ENCODE results near the gene PALB2.
A peak's percentile ranks its signal among the peaks of the same experiment; 100 is the strongest.

The PALB2 gene

GRCh38 chr16:23640931-23641765 lies at the start of gene PALB2, which contains the start of gene DCTN5:
TSS of gene PALB2 (minus strand) at chr16:23641310. CDS start at chr16:23641157, 153 bp downstream.
TSS of gene DCTN5 (plus strand) at chr16:23641466. CDS start at chr16:23641543, 77 bp downstream.
- peak; percentile 97 for DNase-seq

GRCh38 chr16:23689442-23690187 lies 48.5 kb upstream of the PALB2 start:
- DNase-seq, result no peak

GRCh38 chr16:23687034-23687808 lies 46.1 kb upstream of the PALB2 start:
- DNase-seq, result no peak

- no peak for DNase-seq
Observed at GRCh38 chr16:23683487-23683886, 42.4 kb upstream of the PALB2 start.

- DNase-seq, result no peak
Observed at GRCh38 chr16:23682181-23682580, 41.1 kb upstream of the PALB2 start.

GRCh38 chr16:23679986-23680336 lies 38.9 kb upstream of the PALB2 start:
- DNase-seq, result no peak

- DNase-seq, result peak; percentile 35
Observed at GRCh38 chr16:23679274-23679985, 38.3 kb upstream of the PALB2 start.

- peak; percentile 91 for DNase-seq
Observed at GRCh38 chr16:23678430-23679273, 37.5 kb upstream of the PALB2 start, which contains the start of gene PLK1. TSS of gene PLK1 (plus strand) at chr16:23678889. CDS start at chr16:23678933, 44 bp downstream.

GRCh38 chr16:23676924-23677480 lies 35.9 kb upstream of the PALB2 start:
- DNase-seq, result no peak

GRCh38 chr16:23673971-23674614 lies 33.0 kb upstream of the PALB2 start:
- no peak for DNase-seq

GRCh38 chr16:23670137-23670776 lies 29.1 kb upstream of the PALB2 start:
- no peak for DNase-seq

- DNase-seq, result no peak
Observed at GRCh38 chr16:23668873-23669272, 27.8 kb upstream of the PALB2 start.

GRCh38 chr16:23668225-23668624 lies 27.1 kb upstream of the PALB2 start:
- no peak for DNase-seq

GRCh38 chr16:23667355-23667659 lies 26.2 kb upstream of the PALB2 start:
- no peak for DNase-seq

GRCh38 chr16:23666571-23667354 lies 25.7 kb upstream of the PALB2 start:
- DNase-seq, result no peak

- DNase-seq, result no peak
Observed at GRCh38 chr16:23663918-23664317, 22.8 kb upstream of the PALB2 start.

- DNase-seq, result no peak
Observed at GRCh38 chr16:23651943-23652468, 10.9 kb upstream of the PALB2 start.

- no peak for DNase-seq
Observed at GRCh38 chr16:23650674-23651416, 9.7 kb upstream of the PALB2 start.

Measured in femur (tissue), 1 donor.